ENCODE results near the gene MRAS. TPM values are rescaled to one million over a fixed set of nuclear protein-coding genes. Genes with fewer than 3 reads are reported as not detected.

Gene MRAS
- total RNA-seq, 1 donor from 2014 or later: 40.1 TPM

DNA sequence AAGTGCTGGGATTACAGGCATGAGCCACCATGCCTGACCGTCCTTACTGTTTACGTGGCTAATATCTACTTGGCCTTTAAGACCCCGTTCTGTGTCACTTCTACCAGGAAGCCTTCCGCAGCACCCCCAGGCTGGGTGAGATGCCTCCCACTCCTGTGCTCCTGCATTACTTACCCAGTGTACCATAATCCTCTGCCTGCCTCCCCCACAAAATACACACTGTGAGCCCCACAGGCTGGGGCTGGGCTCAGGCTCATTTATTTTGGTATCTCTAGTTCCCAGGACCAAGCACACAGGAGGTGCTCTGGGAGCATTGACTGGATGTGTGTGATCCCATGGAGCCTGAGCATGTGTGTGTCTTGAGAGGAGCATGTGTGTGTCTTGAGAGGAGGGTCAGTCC lies 14.9 kb downstream of the MRAS start:
- H3K4me3 Mint-ChIP-seq: no peak overlapping the region
- DNase-seq (ENCODE audit: low spot score in 2 of 2, unreplicated experiment in 2 of 2): no peak
- H3K27ac Mint-ChIP-seq: no peak overlapping the region
- H3K27me3 Mint-ChIP-seq (ENCODE audit: low read depth): no peaks in the 10 kb centered on the region
- TF ChIP-seq, protein P1, sequence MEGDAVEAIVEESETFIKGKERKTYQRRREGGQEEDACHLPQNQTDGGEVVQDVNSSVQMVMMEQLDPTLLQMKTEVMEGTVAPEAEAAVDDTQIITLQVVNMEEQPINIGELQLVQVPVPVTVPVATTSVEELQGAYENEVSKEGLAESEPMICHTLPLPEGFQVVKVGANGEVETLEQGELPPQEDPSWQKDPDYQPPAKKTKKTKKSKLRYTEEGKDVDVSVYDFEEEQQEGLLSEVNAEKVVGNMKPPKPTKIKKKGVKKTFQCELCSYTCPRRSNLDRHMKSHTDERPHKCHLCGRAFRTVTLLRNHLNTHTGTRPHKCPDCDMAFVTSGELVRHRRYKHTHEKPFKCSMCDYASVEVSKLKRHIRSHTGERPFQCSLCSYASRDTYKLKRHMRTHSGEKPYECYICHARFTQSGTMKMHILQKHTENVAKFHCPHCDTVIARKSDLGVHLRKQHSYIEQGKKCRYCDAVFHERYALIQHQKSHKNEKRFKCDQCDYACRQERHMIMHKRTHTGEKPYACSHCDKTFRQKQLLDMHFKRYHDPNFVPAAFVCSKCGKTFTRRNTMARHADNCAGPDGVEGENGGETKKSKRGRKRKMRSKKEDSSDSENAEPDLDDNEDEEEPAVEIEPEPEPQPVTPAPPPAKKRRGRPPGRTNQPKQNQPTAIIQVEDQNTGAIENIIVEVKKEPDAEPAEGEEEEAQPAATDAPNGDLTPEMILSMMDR (IDR thresholded peaks at IDR 0.05; ENCODE audit: unreplicated experiment): no peak
- H3K4me1 Mint-ChIP-seq: peaks cover 4% of the 10 kb centered on the region
- H3K36me3 Mint-ChIP-seq: no peaks in the 10 kb centered on the region
- no peaks in the 10 kb centered on the region for H3K9me3 Mint-ChIP-seq

DNA sequence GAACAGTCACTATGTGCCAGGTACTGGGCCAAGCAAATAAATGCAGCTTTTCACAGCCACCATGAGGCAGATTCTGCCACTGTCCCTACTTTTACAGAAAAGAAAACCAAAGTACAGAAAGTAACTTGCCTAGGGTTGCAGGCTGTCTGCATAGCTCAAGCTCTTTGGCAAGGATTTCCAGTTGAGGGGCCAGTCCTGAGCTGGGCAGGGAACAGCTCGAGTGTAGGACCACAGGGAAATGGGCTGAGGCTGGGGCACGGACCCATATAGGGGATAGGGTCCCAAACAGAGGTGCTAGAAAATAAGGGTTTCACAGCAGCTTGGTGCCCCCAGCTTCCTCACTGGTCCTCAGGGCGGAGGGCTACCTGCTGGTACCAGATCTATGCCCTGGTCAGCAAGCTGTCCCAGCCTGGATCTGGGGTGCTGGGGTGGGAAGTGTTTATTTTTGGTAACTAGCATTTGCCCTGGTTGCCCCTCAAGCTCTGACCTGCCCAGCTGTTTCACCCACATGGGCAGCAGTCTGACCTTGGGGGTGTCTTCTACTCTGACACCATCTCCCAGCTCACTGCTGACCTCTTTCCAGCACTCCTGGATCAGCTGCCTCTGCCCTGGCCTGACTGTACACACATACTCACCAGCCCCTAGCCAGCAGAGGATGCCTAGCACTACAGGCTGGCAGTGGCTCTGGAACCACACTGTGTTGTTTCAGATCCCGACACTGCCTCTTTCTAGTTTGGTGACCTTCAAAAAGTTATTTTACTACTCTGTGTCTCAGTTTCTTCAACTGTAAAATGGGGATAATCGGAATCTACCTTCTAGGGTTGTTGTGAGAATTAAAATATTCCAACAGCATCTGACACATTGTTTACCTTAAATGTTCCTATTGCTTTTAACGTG lies 16.2 kb downstream of the MRAS start:
- H3K4me3 Mint-ChIP-seq: no peak overlapping the region
- no peaks in the 10 kb centered on the region for H3K27me3 Mint-ChIP-seq (ENCODE audit: low read depth)
- TF ChIP-seq, protein P1 (IDR thresholded peaks at IDR 0.05; ENCODE audit: unreplicated experiment): no peak
- peaks cover 4% of the 10 kb centered on the region for H3K4me1 Mint-ChIP-seq
- no peak overlapping the region for H3K27ac Mint-ChIP-seq
- DNase-seq (ENCODE audit: low spot score in 2 of 2, unreplicated experiment in 2 of 2): no peak
- H3K9me3 Mint-ChIP-seq: no peaks in the 10 kb centered on the region
- no peaks in the 10 kb centered on the region for H3K36me3 Mint-ChIP-seq

DNA sequence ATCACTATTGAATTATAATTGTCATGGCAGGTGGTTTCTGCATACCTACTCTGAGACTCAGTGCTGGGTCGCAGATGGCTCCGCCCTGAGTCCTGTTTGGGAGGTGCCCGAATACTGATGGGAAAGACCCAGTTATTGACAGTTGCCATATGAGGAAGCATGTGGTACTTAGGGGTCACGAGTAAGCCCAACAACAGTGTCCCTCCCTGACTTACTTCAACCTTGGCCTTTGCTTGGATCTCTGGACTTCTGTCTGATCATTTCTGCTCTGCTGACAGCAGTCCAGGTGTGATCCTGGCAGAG lies 16.8 kb downstream of the MRAS start:
- Mint-ChIP-seq H3K4me3 (no peak overlapping the region), H3K4me1 (peaks cover 4% of the 10 kb centered on the region), H3K27ac (no peak overlapping the region), H3K36me3 (no peaks in the 10 kb centered on the region), H3K27me3 (ENCODE audit: low read depth) (no peaks in the 10 kb centered on the region), H3K9me3 (no peaks in the 10 kb centered on the region)
- DNase-seq (ENCODE audit: low spot score in 2 of 2, unreplicated experiment in 2 of 2): no peak
- TF ChIP-seq, protein P1 (IDR thresholded peaks at IDR 0.05; ENCODE audit: unreplicated experiment): no peak

- TF ChIP-seq, protein P1 (IDR thresholded peaks at IDR 0.05; ENCODE audit: unreplicated experiment): no peak
- H3K27me3 Mint-ChIP-seq (ENCODE audit: low read depth): no peaks in the 10 kb centered on the region
- no peak for DNase-seq (ENCODE audit: low spot score in 2 of 2, unreplicated experiment in 2 of 2)
- no peak overlapping the region for H3K27ac Mint-ChIP-seq
- H3K36me3 Mint-ChIP-seq: peaks cover 4% of the 10 kb centered on the region
- no peak overlapping the region for H3K4me3 Mint-ChIP-seq
- peaks cover 4% of the 10 kb centered on the region for H3K4me1 Mint-ChIP-seq
- H3K9me3 Mint-ChIP-seq: peaks cover 4% of the 10 kb centered on the region
Measured at GRCh38 chr3:138366006-138366759, 17.8 kb downstream of the MRAS start.

DNA sequence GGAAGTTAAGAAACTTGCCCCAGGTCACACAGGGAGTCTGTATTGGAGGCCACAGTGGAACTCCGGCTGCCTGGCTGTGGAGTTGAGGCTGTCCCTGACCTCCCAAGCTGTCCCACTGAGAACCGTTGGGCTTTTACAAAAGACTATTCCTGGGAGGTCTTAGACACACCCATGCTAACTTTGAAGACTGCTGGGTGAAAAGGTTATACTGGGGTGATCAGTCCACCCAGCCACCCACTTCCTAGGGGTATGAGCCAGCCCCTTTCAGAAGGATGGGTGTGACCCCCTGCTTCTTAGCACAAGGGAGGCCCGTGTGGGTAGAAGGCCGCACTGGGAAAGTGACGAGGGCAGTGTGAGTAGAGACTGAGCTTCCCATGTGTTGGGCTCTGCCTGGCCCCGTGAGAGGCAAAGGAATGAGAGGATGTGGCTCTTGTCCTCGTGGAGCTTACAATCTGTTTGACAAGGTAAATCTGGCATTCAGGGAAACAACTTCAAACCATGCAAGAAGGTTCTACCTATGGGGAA lies 19.0 kb downstream of the MRAS start:
- H3K36me3 Mint-ChIP-seq: peaks cover 4% of the 10 kb centered on the region
- H3K4me3 Mint-ChIP-seq: no peak overlapping the region
- peaks cover 4% of the 10 kb centered on the region for H3K4me1 Mint-ChIP-seq
- no peak for DNase-seq (ENCODE audit: low spot score in 2 of 2, unreplicated experiment in 2 of 2)
- no peak overlapping the region for H3K27ac Mint-ChIP-seq
- TF ChIP-seq, protein P1 (IDR thresholded peaks at IDR 0.05; ENCODE audit: unreplicated experiment): no peak
- no peaks in the 10 kb centered on the region for H3K27me3 Mint-ChIP-seq (ENCODE audit: low read depth)
- peaks cover 4% of the 10 kb centered on the region for H3K9me3 Mint-ChIP-seq

Measured in mesothelial cell of epicardium (in vitro differentiated cells).